H1 (cell line): ENCODE data around the gene GRM5. TPM values are rescaled to one million over a fixed set of nuclear protein-coding genes. Genes with fewer than 3 reads are reported as not detected.

Experiments used
- CTCF ChIA-PET: fragments of 300-600 bp; sonication (Branson Sonifier 250); formaldehyde crosslinking; loops from one replicate; lab custom pipeline; 2021; ENCODE audit not compliant: partially characterized antibody; lab: Charles Lee
- POLR2A ChIA-PET: fragments of 300-600 bp; sonication (Branson Sonifier 250); formaldehyde crosslinking; loops from one replicate; lab custom pipeline; 2021; ENCODE audit warnings: inconsistent platforms; ENCODE audit not compliant: partially characterized antibody; lab: Charles Lee
- DNase-seq, 2 experiments: peaks; one replicate each; pipeline versions ENCODE4 v3.0.0 to v3.0.0-alpha.2; 2010 to 2022; ENCODE audit warnings: low spot score in 2 of 2, low read depth in 1 of 2, mixed read lengths in 1 of 2
- FAIRE-seq: peaks from 2 replicates; lab custom pipeline; 2011; peaks lifted over from hg19 to GRCh38; lab: Jason Lieb, UNC
- H2AFZ ChIP-seq: 2 replicates; pipeline ENCODE4 v1.8.1; 2012; ENCODE audit warnings: low read length, inconsistent platforms
- H2AK5ac ChIP-seq: 2 replicates; pipeline ENCODE4 v1.6.1; 2013; ENCODE audit warnings: low read depth, low read length
- H2BK120ac ChIP-seq: replicated peaks from 2 replicates; pipeline ENCODE3; 2013; ENCODE audit warnings: low read depth, low read length, inconsistent platforms
- H2BK12ac ChIP-seq: 2 replicates; pipeline ENCODE4 v1.6.1; 2013; ENCODE audit warnings: low read depth, low read length
- H2BK15ac ChIP-seq: 2 replicates; pipeline ENCODE4 v1.6.1; 2013; ENCODE audit warnings: low read length
- H2BK20ac ChIP-seq: 2 replicates; pipeline ENCODE4 v1.6.1; 2013; ENCODE audit warnings: low read length
- H2BK5ac ChIP-seq: 2 replicates; pipeline ENCODE4 v1.6.1; 2013; ENCODE audit warnings: low read depth, low read length
- H3K14ac ChIP-seq: 2 replicates; pipeline ENCODE4 v1.6.1; 2013; ENCODE audit warnings: inconsistent platforms; ENCODE audit not compliant: insufficient read length
- H3K18ac ChIP-seq: 2 replicates; pipeline ENCODE4 v1.6.1; 2013; ENCODE audit warnings: low read length; ENCODE audit errors: extremely low read depth
- H3K23ac ChIP-seq: 2 replicates; pipeline ENCODE4 v1.6.1; 2013; ENCODE audit warnings: inconsistent platforms; ENCODE audit not compliant: insufficient read length
- H3K23me2 ChIP-seq: 2 replicates; pipeline ENCODE4 v1.6.1; 2013; ENCODE audit warnings: low read depth, low read length
- H3K27ac ChIP-seq: 2 replicates; pipeline ENCODE4 v1.6.1; 2011; ENCODE audit warnings: low read depth, low read length, inconsistent platforms
- H3K27me3 ChIP-seq, 4 experiments: replicated peaks in 1 of 4; 1 replicate in 1 of 4; 2 replicates in 3 of 4; pipeline versions ENCODE4 v1.6.1 to v1.8.1; 2011 to 2013; ENCODE audit warnings: low read length in 3 of 4, mild to moderate bottlenecking in 3 of 4, inconsistent platforms in 2 of 4, mixed read lengths in 2 of 4, moderate library complexity in 1 of 4; ENCODE audit not compliant: control insufficient read depth in 3 of 4, insufficient read depth in 3 of 4; ENCODE audit errors: extremely low read depth in 1 of 4
- H3K36me3 ChIP-seq, 4 experiments: 2 replicates each; pipeline versions ENCODE4 v1.6.1 to v1.8.1; 2011 to 2013; ENCODE audit warnings: mild to moderate bottlenecking in 4 of 4, low read length in 3 of 4, moderate library complexity in 2 of 4, control low read depth in 1 of 4, inconsistent platforms in 1 of 4; ENCODE audit not compliant: insufficient read depth in 4 of 4, control insufficient read depth in 2 of 4
- H3K4ac ChIP-seq: replicated peaks from 2 replicates; pipeline ENCODE3; 2013; ENCODE audit warnings: low read length, low read depth, mixed read lengths, inconsistent platforms; ENCODE audit not compliant: insufficient read length
- H3K4me1 ChIP-seq, 4 experiments: replicated peaks in 1 of 4; 1 replicate in 1 of 4; 2 replicates in 3 of 4; pipeline versions ENCODE4 v1.6.1 to v1.8.1; 2011 to 2013; ENCODE audit warnings: low read length in 3 of 4, inconsistent platforms in 2 of 4, mixed read lengths in 1 of 4; ENCODE audit not compliant: insufficient read depth in 4 of 4, control insufficient read depth in 3 of 4
- H3K4me2 ChIP-seq, 2 experiments: 2 replicates each; pipeline versions ENCODE4 v1.6.1 to v1.8.1; 2011 to 2013; ENCODE audit warnings: low read depth in 2 of 2, low read length in 2 of 2, control low read depth in 1 of 2, inconsistent platforms in 1 of 2, mild to moderate bottlenecking in 1 of 2; ENCODE audit not compliant: insufficient read depth in 1 of 2
- H3K4me3 ChIP-seq, 4 experiments: fragments of 200-600, 300-600 bp in 1 of 4; sonication (generic), shearing (Covaris generic), sonication (Bioruptor Twin) in 1 of 4; 2 replicates each; pipeline versions ENCODE4 v1.5.1 to v1.8.1; 2011 to 2016; ENCODE audit warnings: low read length in 4 of 4, low read depth in 3 of 4, control low read depth in 2 of 4, inconsistent platforms in 2 of 4, mild to moderate bottlenecking in 2 of 4, mixed read lengths in 1 of 4, moderate library complexity in 1 of 4; ENCODE audit not compliant: insufficient read depth in 2 of 4; ENCODE audit errors: extremely low read depth in 1 of 4
- H3K56ac ChIP-seq: replicated peaks from 2 replicates; pipeline ENCODE3; 2013; ENCODE audit warnings: low read depth, mild to moderate bottlenecking, mixed read lengths, low read length, inconsistent platforms; ENCODE audit not compliant: insufficient read length
- H3K79me1 ChIP-seq: 2 replicates; pipeline ENCODE4 v1.6.1; 2013; ENCODE audit warnings: low read depth, low read length, control low read depth
- H3K79me2 ChIP-seq, 2 experiments: 2 replicates each; pipeline versions ENCODE4 v1.6.1 to v1.8.1; 2012 to 2013; ENCODE audit warnings: low read length in 2 of 2, mild to moderate bottlenecking in 2 of 2, inconsistent platforms in 1 of 2; ENCODE audit not compliant: insufficient read depth in 2 of 2, control insufficient read depth in 1 of 2
- H3K9ac ChIP-seq, 4 experiments: replicated peaks in 1 of 4; 1 replicate in 1 of 4; 2 replicates in 3 of 4; pipeline versions ENCODE4 v1.6.1 to v1.8.1; 2011 to 2013; ENCODE audit warnings: low read depth in 3 of 4, low read length in 3 of 4, control low read depth in 2 of 4, mild to moderate bottlenecking in 2 of 4, moderate library complexity in 2 of 4, inconsistent platforms in 1 of 4; ENCODE audit errors: extremely low read depth in 1 of 4
- H3K9me3 ChIP-seq, 2 experiments: 2 replicates each; pipeline versions ENCODE4 v1.6.1 to v1.8.1; 2012 to 2013; ENCODE audit warnings: mild to moderate bottlenecking in 2 of 2, moderate library complexity in 2 of 2, control low read depth in 1 of 2, inconsistent platforms in 1 of 2, low read depth in 1 of 2, low read length in 1 of 2, mixed read lengths in 1 of 2; ENCODE audit not compliant: insufficient read depth in 2 of 2
- H4K20me1 ChIP-seq, 2 experiments: replicated peaks in 1 of 2; 2 replicates each; pipeline versions ENCODE3 to v1.8.1; 2011 to 2013; ENCODE audit warnings: inconsistent platforms in 2 of 2, low read length in 2 of 2, mild to moderate bottlenecking in 1 of 2; ENCODE audit not compliant: insufficient read depth in 2 of 2, control insufficient read depth in 1 of 2
- H4K5ac ChIP-seq: 2 replicates; pipeline ENCODE4 v1.6.1; 2013; ENCODE audit warnings: low read length, low read depth, mixed read lengths, inconsistent platforms; ENCODE audit not compliant: insufficient read length
- H4K8ac ChIP-seq: 2 replicates; pipeline ENCODE4 v1.8.0; 2013; ENCODE audit warnings: mild to moderate bottlenecking, moderate library complexity, low read length, inconsistent platforms; ENCODE audit not compliant: insufficient read depth; ENCODE audit errors: extremely low read depth
- H4K91ac ChIP-seq: replicated peaks from 2 replicates; pipeline ENCODE3; 2013; ENCODE audit warnings: low read length, mixed read lengths, inconsistent platforms; ENCODE audit not compliant: insufficient read length
- BCL11A ChIP-seq, 2 experiments: IDR thresholded peaks; one replicate each; pipeline ENCODE4 v1.6.1; 2011; ENCODE audit warnings: low read depth in 2 of 2, low read length in 2 of 2, mild to moderate bottlenecking in 2 of 2
- CTCF ChIP-seq, 3 experiments: IDR thresholded peaks; 1 replicate in 2 of 3; 2 replicates in 1 of 3; pipeline versions ENCODE4 v1.5.1 to v1.6.1; 2011; ENCODE audit warnings: low read length in 3 of 3, mild to moderate bottlenecking in 3 of 3, inconsistent platforms in 2 of 3, low read depth in 1 of 3, moderate library complexity in 1 of 3; ENCODE audit not compliant: insufficient read depth in 1 of 3; ENCODE audit errors: control extremely low read depth in 1 of 3
- KDM5A ChIP-seq: fragments of 200-600 bp; IDR thresholded peaks from 2 replicates; pipeline ENCODE4 v1.7.1; 2012; ENCODE audit warnings: mild to moderate bottlenecking, low read length, inconsistent platforms, mixed read lengths
- NANOG ChIP-seq: IDR thresholded peaks from 2 replicates; pipeline ENCODE4 v1.6.1; 2011; ENCODE audit warnings: low read length, low read depth, mild to moderate bottlenecking, inconsistent platforms; ENCODE audit not compliant: insufficient read depth, poor library complexity, severe bottlenecking
- RBBP5 ChIP-seq: IDR thresholded peaks from 2 replicates; pipeline ENCODE4 v1.7.1; 2012; ENCODE audit warnings: low read depth, mild to moderate bottlenecking, inconsistent platforms, low read length, moderate library complexity, borderline replicate concordance
- SAP30 ChIP-seq: fragments of 300-600 bp; sonication (generic); IDR thresholded peaks from 2 replicates; pipeline ENCODE4 v1.7.1; 2012; ENCODE audit warnings: low read length, moderate library complexity, mild to moderate bottlenecking, inconsistent platforms; ENCODE audit not compliant: insufficient read depth, insufficient replicate concordance
- SIX5 ChIP-seq: IDR thresholded peaks from 2 replicates; pipeline ENCODE4 v1.6.1; 2011; ENCODE audit warnings: mild to moderate bottlenecking, low read depth, low read length
- WGBS, 2 experiments: shearing (Covaris generic) in 1 of 2; methylation state at CpG; one replicate each; pipeline versions ENCODE4 v1.1.6 to v1.1.7; 2013 to 2015; ENCODE audit warnings: low lambda C conversion rate in 2 of 2, mixed read lengths in 2 of 2, inconsistent platforms in 1 of 2, low coverage in 1 of 2, missing lambda C conversion rate in 1 of 2; ENCODE audit not compliant: insufficient replicate concordance in 2 of 2, insufficient coverage in 1 of 2, insufficient read length in 1 of 2; ENCODE audit errors: extremely low coverage in 1 of 2, missing lambda C conversion rate in 1 of 2; 5-methylcytosine and 5-hydroxymethylcytosine counted together
- polyA plus RNA-seq, 7 experiments: library from polyadenylated mRNA; depleted of rRNA in 3 of 7; stranded (reverse) in 5 of 7; unstranded in 2 of 7; fragments of >200 nt in 5 of 7; fragments of 200-250 nt in 2 of 7; gene quantifications; 1 replicate in 5 of 7; 2 replicates in 1 of 7; 4 replicates in 1 of 7; pipeline versions ENCODE4 v1.2.1 to v1.2.3, GENCODE V29; 2011 to 2013; ENCODE audit warnings: missing spikeins in 2 of 7, mixed read lengths in 2 of 7
- total RNA-seq: library from RNA; stranded (reverse); fragmentation: NEBNext Ultra II Directional; extraction: Animal tissue kit (Norgen Biotek cat#: 25700); gene quantifications from 2 replicates; pipeline ENCODE4 v1.2.1, GENCODE V29; 2021

The GRM5 gene
- total and polyA plus RNA-seq, 2 of the 8 experiments (the other 6 are each of a cell fraction or from before 2014, with no cell fraction given), result 0.15 to 0.43 TPM

- Histone ChIP-seq H2BK12ac (no peak overlapping the region), H3K23me2 (no peaks in the 10 kb centered on the region), H3K14ac (no peak overlapping the region), H3K9ac (no peak overlapping the region), H2AFZ (no peak overlapping the region), H4K91ac (no peak overlapping the region), H3K4me3 (no peak overlapping the region), H3K18ac (no peak overlapping the region), H3K4me2 (no peak overlapping the region)
- CTCF ChIA-PET, result interaction anchor here (0.7 to 1.8 kb wide), 3 partner anchors 9 to 140 kb away, joined by 3 to 7 read pairs (median 3); no protein-coding TSS in a partner anchor
- TF ChIP-seq BCL11A (IDR thresholded peaks at IDR 0.05; ENCODE audit: low read depth in 2 of 2, low read length in 2 of 2) (no peak), KDM5A (no peak), SAP30 (no peak), CTCF (IDR thresholded peaks at IDR 0.05; ENCODE audit: control extremely low read depth in 1 of 3, insufficient read depth in 1 of 3, low read depth in 1 of 3, low read length in 3 of 3) (no peak), NANOG (no peak), SIX5 (no peak), RBBP5 (no peak)
- TF ChIP-seq, all 59 proteins: peak for 0
- no peak overlapping the region for H3K56ac ChIP-seq
- H3K23ac ChIP-seq, result no peak overlapping the region
- H3K4me1 ChIP-seq, result no peaks in the 10 kb centered on the region
- 84% methylated on average over 4 of the region's 4 CpGs; no CpG with 5 or more reads in 1 of the 2 experiments for WGBS, 2 experiments
- H2BK5ac ChIP-seq, result no peak overlapping the region
- H2BK15ac ChIP-seq, result no peak overlapping the region
- POLR2A ChIA-PET, result interaction anchor here (0.7 kb wide), 1 partner anchor 10 kb away, joined by 3 read pairs; no protein-coding TSS in a partner anchor
- H3K4ac ChIP-seq, result no peak overlapping the region
- H3K9me3 ChIP-seq, result no peaks in the 10 kb centered on the region
- H4K8ac ChIP-seq, result no peak overlapping the region
- no peak for FAIRE-seq
- no peak overlapping the region for H2BK20ac ChIP-seq
- H4K20me1 ChIP-seq, result no peaks in the 10 kb centered on the region
- no peak overlapping the region for H2AK5ac ChIP-seq
- H3K36me3 ChIP-seq, result no peaks in the 10 kb centered on the region
- H2BK120ac ChIP-seq, result no peak overlapping the region
- DNase-seq, result no peak
- no peak overlapping the region for H4K5ac ChIP-seq
- no peaks in the 10 kb centered on the region for H3K79me1 ChIP-seq
- H3K79me2 ChIP-seq, result no peaks in the 10 kb centered on the region
- no peak overlapping the region for H3K27ac ChIP-seq
- H3K27me3 ChIP-seq, result no peaks in the 10 kb centered on the region
Observed at GRCh38 chr11:88692306-88693086, 373.3 kb downstream of the GRM5 start.
